Head of caudate nucleus (tissue), 42 donors: Measurements from ENCODE around the gene BGLAP.
"Not testable (repeated sequence)": the region's sequence is repeated elsewhere in the genome, so short reads cannot be mapped to it uniquely, and the experiment has no call there.

Source experiments
- DNase-seq, 42 donors: peaks; one replicate each; pipeline versions ENCODE4 v3.0.0 to v3.0.0-alpha.2; 2020 to 2021; ENCODE audit warnings: mixed read lengths in 7 of 42
- intact Hi-C: fragments of 100-400 bp; cut with DNase I; formaldehyde crosslinking; loops from one replicate; pipeline ENCODE4 v1.15.0; 2022

The BGLAP gene

GRCh38 chr1:156241926-156242325 lies at the start of gene BGLAP:
BGLAP (plus strand) TSS chr1:156242184; CDS start chr1:156242232, 48 bp downstream.
- intact Hi-C loops: no loop called here

GRCh38 chr1:156193208-156193487 lies 48.8 kb upstream of the BGLAP start:
- peak in 1 of 42 donors; percentile 32 for DNase-seq
- intact Hi-C loops: loop anchor here (5.0 kb wide), 1 partner anchor 36 kb away; no protein-coding TSS in a partner anchor

More at GRCh38 chr1:156241926-156242325, at the start of gene BGLAP:
- no peak for DNase-seq

- intact Hi-C loops: loop anchor here (5.0 kb wide), 1 partner anchor 36 kb away; no protein-coding TSS in a partner anchor
- peak; percentile 92 to 99 (median 97) for DNase-seq
Measured at GRCh38 chr1:156193488-156194299, 48.3 kb upstream of the BGLAP start, which contains the start of gene SLC25A44. SLC25A44 (plus strand) TSS chr1:156194104; CDS start chr1:156199848, 5,744 bp downstream.

GRCh38 chr1:156194300-156194652 lies 47.7 kb upstream of the BGLAP start:
- intact Hi-C loops: loop anchor here (5.0 kb wide), 1 partner anchor 37 kb away; no protein-coding TSS in a partner anchor
- peak in 37 of 42 donors; percentile 8 to 75 (median 48) for DNase-seq

- no peak for DNase-seq
- intact Hi-C loops: no loop called here
Measured at GRCh38 chr1:156195853-156196252, 46.1 kb upstream of the BGLAP start.

GRCh38 chr1:156196445-156196844 lies 45.5 kb upstream of the BGLAP start:
- DNase-seq: no peak
- intact Hi-C loops: no loop called here

- intact Hi-C loops: no loop called here
- peak in 1 of 42 donors; percentile 7 for DNase-seq
Measured at GRCh38 chr1:156198831-156199349, 43.1 kb upstream of the BGLAP start.

- intact Hi-C loops: no loop called here
- DNase-seq: peak in 2 of 42 donors; percentile 5 to 10
Measured at GRCh38 chr1:156200044-156200443, 41.9 kb upstream of the BGLAP start.

- intact Hi-C loops: no loop called here
- no peak for DNase-seq
Measured at GRCh38 chr1:156203331-156203730, 38.7 kb upstream of the BGLAP start.

- DNase-seq: no peak
- intact Hi-C loops: no loop called here
Measured at GRCh38 chr1:156204686-156205085, 37.3 kb upstream of the BGLAP start.

- intact Hi-C loops: no loop called here
- DNase-seq: peak in 1 of 42 donors; percentile 11
Measured at GRCh38 chr1:156211243-156211642, 30.7 kb upstream of the BGLAP start.

GRCh38 chr1:156212130-156212529 lies 29.9 kb upstream of the BGLAP start:
- no peak for DNase-seq
- intact Hi-C loops: no loop called here

- intact Hi-C loops: no loop called here
Measured at GRCh38 chr1:156212833-156213643, 28.9 kb upstream of the BGLAP start, which contains the start of gene PMF1. PMF1 (plus strand) TSS chr1:156213007; CDS start chr1:156213016, 9 bp downstream.

GRCh38 chr1:156213644-156213966 lies 28.4 kb upstream of the BGLAP start:
- intact Hi-C loops: no loop called here
- DNase-seq: no peak

More at GRCh38 chr1:156212833-156213643, 28.9 kb upstream of the BGLAP start, which contains the start of gene PMF1:
- DNase-seq: peak; percentile 96 to 99 (median 98)

- intact Hi-C loops: no loop called here
- no peak for DNase-seq
Measured at GRCh38 chr1:156214024-156214748, 27.8 kb upstream of the BGLAP start.

GRCh38 chr1:156216361-156217086 lies 25.5 kb upstream of the BGLAP start:
- DNase-seq, intact Hi-C loops: not testable (repeated sequence)

- intact Hi-C loops: no loop called here
- DNase-seq: peak in 1 of 42 donors; percentile 39
Measured at GRCh38 chr1:156217871-156218270, 24.1 kb upstream of the BGLAP start.

GRCh38 chr1:156220226-156220625 lies 21.8 kb upstream of the BGLAP start:
- intact Hi-C loops: loop anchor here (5.0 kb wide), 1 partner anchor 73 kb away; no protein-coding TSS in a partner anchor
- DNase-seq: no peak
